IMR-90 (cell line): ENCODE measurements around the gene PAX9.

ENCODE experiments used
- BHLHE40 ChIP-seq: fragments of 150-350 bp; IDR thresholded peaks from 2 replicates; pipeline ENCODE4 v1.6.1; 2016; ENCODE audit warnings: mild to moderate bottlenecking, low read depth, low read length
- CEBPB ChIP-seq: IDR thresholded peaks from 2 replicates; pipeline ENCODE4 v1.6.1; 2012; ENCODE audit warnings: low read depth, low read length, improper control_type of control experiment
- CTCF ChIP-seq: conservative IDR thresholded peaks from 2 replicates; pipeline ENCODE4 v1.5.1; 2012; ENCODE audit warnings: mild to moderate bottlenecking, low read depth, low read length, improper control_type of control experiment
- MAFK ChIP-seq: IDR thresholded peaks from 2 replicates; pipeline ENCODE4 v1.6.1; 2012; ENCODE audit warnings: low read depth, low read length, improper control_type of control experiment
- MAZ ChIP-seq: IDR thresholded peaks from 2 replicates; pipeline ENCODE4 v1.6.1; 2012; ENCODE audit warnings: low read depth, mild to moderate bottlenecking, low read length, improper control_type of control experiment, moderate library complexity, borderline replicate concordance
- POLR2A ChIP-seq: IDR thresholded peaks from 2 replicates; pipeline ENCODE4 v1.6.1; 2012; ENCODE audit warnings: mild to moderate bottlenecking, low read depth, low read length
- RAD21 ChIP-seq: IDR thresholded peaks from 2 replicates; pipeline ENCODE4 v1.6.1; 2012; ENCODE audit warnings: low read length, improper control_type of control experiment
- RCOR1 ChIP-seq: IDR thresholded peaks from 2 replicates; pipeline ENCODE4 v1.6.1; 2012; ENCODE audit warnings: mild to moderate bottlenecking, low read length, improper control_type of control experiment; ENCODE audit not compliant: insufficient replicate concordance
- SMC3 ChIP-seq: fragments of 150-350 bp; IDR thresholded peaks from 2 replicates; pipeline ENCODE4 v1.6.1; 2016; ENCODE audit warnings: low read depth, mild to moderate bottlenecking, antibody characterized with exemption, low read length, moderate library complexity
- USF2 ChIP-seq: fragments of 150-350 bp; IDR thresholded peaks from 2 replicates; pipeline ENCODE4 v1.6.1; 2017; ENCODE audit warnings: mild to moderate bottlenecking, antibody characterized with exemption, low read length, low read depth

GRCh38 chr14:36619131-36619530 is 42.5 kb upstream of the PAX9 start:
- TF ChIP-seq CTCF (no peak), POLR2A (no peak), USF2 (no peak), BHLHE40 (no peak), CEBPB (no peak), MAZ (no peak), MAFK (no peak), SMC3 (no peak), RAD21 (no peak), RCOR1 (no peak)
